ENCODE data around the gene FAM200C.

The FAM200C gene

GRCh38 chr5:160419458-160420330 lies 19.8 kb upstream of the FAM200C start:
- DNase-seq (ENCODE audit: low spot score) = no peak

DNA sequence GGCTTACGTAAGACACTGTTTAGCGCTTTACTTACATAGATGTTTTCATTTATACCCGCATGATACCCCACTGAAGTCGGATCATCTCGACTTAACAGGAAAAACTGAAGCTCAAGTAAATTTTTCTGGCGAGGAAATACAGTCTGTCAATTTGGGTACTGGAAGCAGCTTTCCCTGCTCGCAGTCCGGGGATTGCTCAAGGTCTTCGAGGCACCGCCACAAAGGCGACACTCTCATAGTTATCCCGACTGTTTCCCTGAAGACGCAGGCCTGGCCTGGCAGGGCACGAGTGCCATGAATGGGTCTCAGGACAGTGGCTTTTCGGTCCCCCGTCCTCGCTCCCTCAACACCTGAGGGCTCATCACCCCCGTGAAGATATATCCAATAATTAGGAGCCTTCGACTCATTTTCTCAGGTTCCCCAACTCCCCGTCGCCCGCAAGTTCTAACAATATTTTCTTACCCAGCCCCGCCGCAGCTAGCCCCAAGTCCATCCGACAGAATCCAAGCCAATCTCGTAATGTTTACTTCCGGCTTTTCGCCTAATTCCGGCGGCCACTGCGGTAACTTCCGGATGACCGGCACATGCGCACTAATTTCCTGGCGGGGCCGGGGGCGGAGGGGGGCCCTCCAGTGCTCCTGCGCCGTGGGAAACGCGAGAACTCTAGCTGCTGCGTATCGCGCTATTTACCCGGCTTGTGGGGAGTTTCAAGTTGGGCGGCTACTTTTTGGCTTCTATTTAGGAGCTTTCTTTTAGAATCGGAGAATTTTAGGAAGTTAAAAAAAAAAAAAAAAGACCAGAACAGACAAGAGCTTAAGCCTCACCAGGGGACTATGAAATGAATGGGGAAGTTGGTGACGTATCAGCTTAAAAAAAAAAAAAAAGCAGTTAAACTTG lies 19.0 kb upstream of the FAM200C start, which contains the start of gene SLU7:
Gene SLU7, minus strand, starts transcription at position 521 of the 897 bp plus-strand sequence. CDS start 3,787 bp downstream, outside the sequence.
- peak; percentile 92 for DNase-seq (ENCODE audit: low spot score)

GRCh38 chr5:160398806-160399205 lies 1.0 kb downstream of the FAM200C start:
- DNase-seq (ENCODE audit: low spot score) = no peak

GRCh38 chr5:160397492-160397891 lies 2.4 kb downstream of the FAM200C start:
- DNase-seq (ENCODE audit: low spot score) = no peak

GRCh38 chr5:160395111-160395510 lies 4.7 kb downstream of the FAM200C start:
- no peak for DNase-seq (ENCODE audit: low spot score)

DNA sequence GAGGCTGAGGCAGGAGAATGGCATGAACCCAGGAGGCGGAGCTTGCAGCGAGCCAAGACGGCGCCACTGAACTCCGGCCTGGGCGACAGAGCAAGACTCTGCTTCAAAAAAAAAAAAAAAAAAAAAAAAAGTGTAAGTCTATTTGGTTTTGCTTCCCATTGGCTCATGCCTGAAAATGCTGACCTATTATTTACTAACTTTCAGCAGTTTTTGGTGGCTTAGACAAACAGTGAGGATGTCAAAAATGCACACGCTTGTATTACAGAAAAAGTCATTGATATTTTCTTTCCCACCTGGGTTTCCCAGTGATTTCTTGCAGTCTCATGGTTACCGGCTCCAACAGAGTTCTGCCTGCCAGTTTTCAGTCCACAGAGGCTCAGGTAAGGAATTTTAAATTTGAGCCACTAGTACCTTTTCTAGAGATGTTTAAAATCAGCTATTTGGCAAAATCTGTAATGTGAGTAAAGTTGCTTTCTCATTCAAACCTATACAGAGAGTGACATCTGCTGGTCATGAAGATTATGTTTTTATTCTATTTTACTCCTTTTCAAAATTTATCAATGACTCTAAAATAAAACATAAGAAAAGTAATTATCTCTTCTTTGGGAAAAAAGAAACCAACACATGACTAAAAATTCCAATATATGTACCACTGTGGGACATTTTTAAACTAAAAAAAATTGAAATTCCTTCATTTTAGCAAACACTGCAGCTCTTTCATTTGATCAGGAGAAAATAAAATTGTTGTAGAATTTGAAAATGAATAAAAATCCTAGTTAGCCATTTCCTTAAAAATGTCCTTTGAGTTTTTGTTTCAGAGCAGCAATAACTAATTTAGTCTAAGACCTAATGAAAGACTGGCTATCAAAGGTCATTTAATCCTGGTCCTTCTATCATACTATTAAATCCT lies 8.8 kb downstream of the FAM200C start:
- DNase-seq (ENCODE audit: low spot score) = no peak

GRCh38 chr5:160387445-160387844 lies 12.4 kb downstream of the FAM200C start:
- DNase-seq (ENCODE audit: low spot score) = no peak

DNA sequence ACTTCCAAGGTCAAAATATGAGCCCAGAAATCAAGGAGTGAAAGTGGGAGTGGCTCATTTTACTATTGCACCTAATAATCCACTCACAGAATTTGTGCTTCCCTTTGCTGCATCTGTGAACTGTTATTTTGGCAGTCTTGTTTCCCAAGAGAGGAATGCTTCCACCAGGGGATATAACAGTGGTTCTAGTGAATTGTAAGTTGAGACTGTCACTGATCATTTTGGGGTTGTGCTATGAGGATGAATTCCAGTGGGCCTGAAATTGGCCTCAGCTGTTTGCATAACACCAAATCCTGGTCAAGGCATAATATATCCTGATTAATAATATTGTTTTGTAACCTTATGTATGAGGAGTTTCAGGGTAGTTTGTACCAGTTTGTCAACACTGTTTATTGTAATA lies 14.4 kb downstream of the FAM200C start:
- no peak for DNase-seq (ENCODE audit: low spot score)

DNA sequence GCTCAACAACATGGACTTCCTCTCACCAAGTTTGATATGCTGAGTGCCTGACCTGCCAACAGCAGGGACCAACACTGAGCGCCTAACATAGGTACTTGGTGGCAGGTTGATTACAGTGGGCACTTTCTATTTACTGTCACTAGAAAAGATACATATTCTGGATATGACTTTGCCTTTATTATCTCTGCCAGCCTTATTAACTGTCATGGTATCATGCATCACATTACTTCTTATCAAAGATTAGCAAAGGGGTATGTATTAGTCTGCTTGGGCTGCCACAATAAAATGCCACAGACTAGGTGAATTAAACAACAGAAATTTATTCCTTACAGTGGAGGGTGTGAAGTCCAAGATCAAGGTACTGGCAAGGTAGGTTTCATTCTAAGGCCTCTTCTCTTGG lies 15.2 kb downstream of the FAM200C start:
- no peak for DNase-seq (ENCODE audit: low spot score)

DNA sequence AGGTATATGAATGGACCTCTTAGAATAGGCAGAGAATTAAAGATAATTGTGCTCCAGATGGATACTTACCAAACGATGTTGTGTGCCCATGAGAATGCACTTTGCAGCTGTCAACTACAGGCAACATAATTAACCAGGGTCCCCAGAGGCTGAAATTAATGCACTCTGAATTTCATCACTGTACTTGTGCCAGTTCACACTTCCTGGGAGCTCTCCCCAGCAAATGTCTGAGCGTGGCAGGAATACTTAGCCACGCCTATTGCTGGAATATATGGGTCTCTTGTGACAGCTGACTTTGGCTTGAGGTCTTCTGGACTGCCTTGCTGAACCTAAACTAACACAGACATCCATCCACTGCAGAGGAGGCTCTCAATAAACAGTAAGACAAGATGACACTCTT lies 17.5 kb downstream of the FAM200C start:
- no peak for DNase-seq (ENCODE audit: low spot score)

DNA sequence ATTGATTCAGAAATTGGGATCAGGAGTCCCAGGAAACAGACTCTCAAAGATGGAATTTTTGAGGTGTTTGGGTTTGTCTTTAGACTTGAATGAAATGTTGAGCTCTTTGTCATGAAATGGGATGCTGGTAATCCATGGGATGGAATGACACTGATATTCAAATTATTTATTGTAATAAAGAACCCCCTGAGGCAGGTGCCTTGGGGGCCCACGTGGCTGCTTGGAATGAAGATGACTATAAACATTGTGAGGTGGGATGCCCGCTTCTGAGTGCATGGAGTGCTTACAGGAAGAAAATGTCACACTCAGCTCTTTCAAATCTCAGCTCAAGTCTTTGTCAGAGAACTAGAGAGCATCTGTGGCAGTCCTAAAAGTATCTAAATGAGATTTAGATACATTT lies 19.8 kb downstream of the FAM200C start:
- no peak for DNase-seq (ENCODE audit: low spot score)

- no peak for DNase-seq (ENCODE audit: low spot score)
Observed at GRCh38 chr5:160379511-160379910, 20.3 kb downstream of the FAM200C start.

DNA sequence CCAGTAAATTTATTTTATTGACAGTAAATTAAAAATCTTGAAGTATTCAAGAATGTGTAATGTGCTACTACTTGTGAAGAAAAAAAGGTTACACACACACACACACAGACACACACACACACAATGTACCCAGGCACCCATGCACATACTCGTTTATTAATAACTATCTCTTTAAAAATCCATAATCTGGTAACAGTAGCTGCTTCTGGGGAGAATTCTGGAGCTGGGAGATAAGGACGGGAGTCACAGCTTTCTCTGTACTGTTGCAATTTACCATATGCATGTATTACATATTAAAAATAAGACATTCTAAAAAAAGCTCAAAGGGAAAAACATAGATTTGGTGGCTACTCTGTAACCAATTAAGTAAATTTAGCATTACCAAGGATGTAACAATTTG lies 21.5 kb downstream of the FAM200C start:
- DNase-seq (ENCODE audit: low spot score) = no peak

DNA sequence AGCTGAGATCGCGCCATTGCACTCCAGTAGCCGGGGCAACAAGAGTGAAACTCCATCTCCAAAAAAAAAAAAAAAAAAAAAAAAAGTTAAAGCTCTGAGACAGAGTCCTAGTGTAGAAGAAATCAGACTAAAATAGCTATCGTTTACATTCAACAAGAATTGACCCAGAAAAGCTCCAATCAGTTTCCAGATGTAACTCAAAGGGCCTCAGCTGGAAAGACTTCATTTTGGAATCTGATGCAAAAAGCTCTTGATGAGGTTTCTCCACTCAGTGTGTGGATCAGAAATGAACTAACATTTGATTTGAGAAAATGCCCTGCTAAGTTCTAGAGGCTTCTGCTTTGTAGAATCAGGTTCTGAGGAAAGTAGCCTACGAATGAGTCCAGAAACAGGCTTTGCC lies 22.2 kb downstream of the FAM200C start:
- DNase-seq (ENCODE audit: low spot score) = no peak

GRCh38 chr5:160376416-160376815 lies 23.4 kb downstream of the FAM200C start:
- no peak for DNase-seq (ENCODE audit: low spot score)

DNA sequence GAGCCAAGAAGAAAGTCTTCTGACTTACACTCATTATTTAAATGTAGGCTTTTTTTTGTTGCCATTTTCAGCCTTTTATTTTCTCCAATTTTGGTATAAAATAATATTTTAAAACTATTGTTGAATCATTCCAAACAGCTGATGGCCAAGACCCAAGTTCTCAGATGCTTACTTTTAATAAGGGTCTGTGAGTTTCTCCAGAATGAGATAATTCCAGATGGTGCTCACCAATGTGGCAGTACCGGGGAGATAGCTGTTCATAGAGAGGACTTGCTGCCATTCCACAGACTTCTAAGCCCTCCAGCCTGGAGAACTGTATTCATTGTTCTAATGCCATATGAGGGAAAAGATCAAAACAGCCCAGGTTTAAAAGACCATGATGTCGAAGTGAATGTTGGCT lies 24.2 kb downstream of the FAM200C start:
- DNase-seq (ENCODE audit: low spot score) = no peak

- DNase-seq (ENCODE audit: low spot score) = no peak
Observed at GRCh38 chr5:160375166-160375565, 24.7 kb downstream of the FAM200C start.

GRCh38 chr5:160371294-160371693 lies 28.6 kb downstream of the FAM200C start:
- no peak for DNase-seq (ENCODE audit: low spot score)

DNA sequence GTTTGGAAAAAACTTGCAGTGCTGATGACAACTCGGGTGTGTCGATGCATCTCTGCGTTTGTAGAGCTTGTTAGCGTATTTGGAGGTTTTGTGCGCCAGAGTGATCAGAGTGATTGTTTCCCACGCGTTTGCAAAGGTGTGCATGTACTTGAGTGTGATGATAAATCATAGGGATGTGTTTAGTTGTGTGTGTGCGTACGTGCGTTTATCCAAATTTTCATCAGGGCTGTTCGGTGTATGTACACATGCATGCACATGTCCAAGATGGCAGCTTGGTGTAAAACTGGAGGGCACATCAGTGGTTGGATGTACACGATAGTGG lies 29.2 kb downstream of the FAM200C start:
- no peak for DNase-seq (ENCODE audit: low spot score)

DNA sequence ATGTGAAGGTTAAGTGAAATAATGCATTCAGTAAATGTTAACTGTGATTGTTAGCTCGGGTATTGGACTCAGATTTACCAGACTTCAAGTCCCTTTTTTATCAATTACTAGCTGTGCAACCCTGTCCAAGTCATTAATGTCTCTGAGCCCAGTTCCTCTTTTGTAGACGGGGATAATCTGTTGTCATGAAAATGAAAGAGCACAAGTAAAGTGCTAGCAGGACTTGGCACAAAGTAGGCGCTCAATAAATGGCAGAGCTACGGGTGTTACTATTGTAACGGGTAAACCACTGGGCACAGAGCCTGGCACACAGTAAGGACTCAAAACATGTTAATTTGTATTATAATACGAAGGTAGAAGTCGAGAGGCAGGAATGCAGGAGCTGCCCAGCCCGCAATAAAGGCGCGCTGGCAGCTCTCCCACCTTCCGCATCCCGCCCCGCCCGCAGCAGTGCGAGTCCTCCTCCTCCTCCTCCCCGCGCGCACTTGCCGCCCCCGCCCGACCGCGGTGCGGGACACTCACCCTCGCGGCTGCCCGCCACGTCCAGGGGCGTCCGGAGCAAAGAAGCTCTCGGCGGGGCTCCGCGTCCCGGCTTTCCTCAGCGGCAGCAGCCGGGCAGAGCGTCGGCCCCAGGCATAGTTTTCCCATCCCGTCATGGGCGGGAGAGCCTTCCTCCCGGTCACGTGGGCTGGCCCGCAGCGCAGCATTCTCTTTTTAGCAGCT lies 29.7 kb downstream of the FAM200C start, which contains the start of gene C1QTNF2:
Gene C1QTNF2, minus strand, starts transcription at position 637 of the 723 bp plus-strand sequence. CDS start 15,615 bp downstream, outside the sequence.
- no peak for DNase-seq (ENCODE audit: low spot score)

DNA sequence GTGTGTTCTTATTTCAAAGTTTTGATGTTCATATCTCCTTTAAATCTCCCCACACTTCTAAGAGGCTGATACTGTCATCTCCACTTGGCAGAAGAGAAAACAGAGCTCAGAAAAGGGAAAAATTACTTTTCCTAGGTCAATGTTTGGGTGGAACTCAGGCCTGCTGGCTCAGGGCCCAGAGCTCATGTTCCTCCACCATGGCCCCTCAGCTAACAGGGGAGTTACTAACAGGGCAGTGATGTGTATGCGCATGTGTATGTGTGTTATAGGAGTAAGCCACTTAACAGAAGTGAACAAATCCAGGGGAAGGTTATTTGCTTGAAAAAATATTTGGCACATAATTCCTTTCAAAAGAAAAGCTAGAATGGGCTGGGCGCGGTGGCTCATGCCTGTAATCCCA lies 32.0 kb downstream of the FAM200C start:
- DNase-seq (ENCODE audit: low spot score) = no peak

Measured in CD4-positive, alpha-beta T cell treated with Interleukin-15 for 4 hours (primary cell).